Esophagus (tissue), 2 donors: ENCODE results near the gene CCDC60. TPM values are rescaled to one million over a fixed set of nuclear protein-coding genes. Genes with fewer than 3 reads are reported as not detected.

Experiments used
- H3K27ac ChIP-seq, 2 donors: one replicate each; pipeline ENCODE4 v1.5.1; 2013; ENCODE audit warnings: low read depth in 2 of 2, mild to moderate bottlenecking in 2 of 2, inconsistent platforms in 1 of 2, low read length in 1 of 2, moderate library complexity in 1 of 2
- H3K27me3 ChIP-seq, 2 donors: one replicate each; pipeline ENCODE4 v1.6.1; 2013; ENCODE audit warnings: low read length in 2 of 2, control low read depth in 1 of 2, mild to moderate bottlenecking in 1 of 2; ENCODE audit not compliant: insufficient read depth in 2 of 2, control insufficient read depth in 1 of 2
- H3K36me3 ChIP-seq, 2 donors: one replicate each; pipeline ENCODE4 v1.6.1; 2013; ENCODE audit warnings: low read length in 1 of 2; ENCODE audit not compliant: control insufficient read depth in 2 of 2, insufficient read depth in 2 of 2
- H3K4me1 ChIP-seq, 2 donors: one replicate each; pipeline ENCODE4 v1.6.1; 2013; ENCODE audit warnings: low read length in 1 of 2; ENCODE audit not compliant: control insufficient read depth in 2 of 2, insufficient read depth in 2 of 2
- H3K4me3 ChIP-seq, 2 donors: one replicate each; pipeline ENCODE4 v1.5.1; 2013; ENCODE audit warnings: low read length in 2 of 2, mild to moderate bottlenecking in 2 of 2, low read depth in 1 of 2, moderate library complexity in 1 of 2
- H3K9me3 ChIP-seq, 2 donors: one replicate each; pipeline ENCODE4 v1.6.1; 2013; ENCODE audit warnings: mild to moderate bottlenecking in 2 of 2, low read depth in 1 of 2, low read length in 1 of 2, moderate library complexity in 1 of 2; ENCODE audit not compliant: control insufficient read depth in 2 of 2, insufficient read depth in 1 of 2
- WGBS, 2 donors: extraction: QIAGEN DNeasy Blood & Tissue Kit; methylation state at CpG; one replicate each; pipeline ENCODE4 v1.1.7; 2013; 5-methylcytosine and 5-hydroxymethylcytosine counted together
- polyA plus RNA-seq, 2 donors: library from polyadenylated mRNA; stranded (reverse); fragments of 200-250 nt; gene quantifications; one replicate each; pipeline ENCODE4 v1.2.3, GENCODE V29; 2013
- donor health status: healthy with polysubstance abuse.
- donor health status: Bipolar disorder and iron deficiency.

The CCDC60 gene
- polyA plus RNA-seq, 2 donors, result 0.53 to 1.4 TPM

GRCh38 chr12:119415714-119416113 lies 81.2 kb downstream of the CCDC60 start:
- WGBS, 2 donors, result 60 to 71% methylated on average over 3 of the region's 3 CpGs
- Histone ChIP-seq H3K9me3 (no peaks in the 10 kb centered on the region), H3K27ac (no peak overlapping the region), H3K4me3 (no peak overlapping the region), H3K4me1 (no peaks in the 10 kb centered on the region), H3K27me3 (no peaks in the 10 kb centered on the region), H3K36me3 (no peaks in the 10 kb centered on the region)

DNA sequence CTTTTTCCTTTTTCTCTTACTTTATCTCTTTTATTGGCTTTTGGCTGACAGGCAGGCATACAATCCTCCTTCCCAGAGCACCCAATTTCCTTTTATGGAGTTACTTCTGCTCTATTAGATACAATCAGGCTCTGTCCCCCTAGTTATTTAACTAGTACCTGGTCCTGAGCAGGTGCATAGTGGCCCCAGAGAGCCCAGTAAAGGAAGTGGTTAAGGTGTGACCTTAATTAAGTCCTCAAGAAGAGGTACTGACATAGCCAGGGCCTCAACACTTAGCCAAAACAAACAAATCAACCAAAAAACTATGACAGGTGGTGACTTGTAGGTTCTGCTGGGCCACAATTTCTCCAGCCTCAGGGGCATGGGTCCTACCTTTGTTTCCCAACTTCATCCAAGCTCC lies 82.9 kb downstream of the CCDC60 start:
- no peak overlapping the region for H3K4me3 ChIP-seq
- H3K27ac ChIP-seq, result no peak overlapping the region
- H3K36me3 ChIP-seq, result no peaks in the 10 kb centered on the region
- no peaks in the 10 kb centered on the region for H3K27me3 ChIP-seq
- H3K9me3 ChIP-seq, result peaks cover 0 to 2% of the 10 kb centered on the region in 2 donors
- H3K4me1 ChIP-seq, result no peaks in the 10 kb centered on the region

DNA sequence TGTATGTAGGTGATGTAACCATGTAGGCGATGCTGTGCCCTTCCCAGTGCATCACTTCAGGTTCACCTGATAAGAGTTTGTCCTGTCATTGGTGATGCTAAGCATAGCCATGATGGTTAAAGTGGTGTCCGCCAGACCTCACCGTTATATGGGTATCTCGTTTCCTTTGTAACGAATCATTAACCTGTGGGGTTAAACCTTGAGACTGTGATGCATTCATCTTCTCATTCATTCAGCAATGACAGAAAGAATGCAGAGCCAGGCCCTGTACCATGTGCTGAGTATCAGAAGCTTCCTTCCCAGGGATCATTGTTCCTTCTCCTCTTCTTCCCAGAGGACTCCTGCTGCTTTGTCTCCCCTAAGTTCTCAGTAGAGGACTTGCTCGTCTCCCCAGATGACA lies 84.9 kb downstream of the CCDC60 start:
- peaks cover 0 to 3% of the 10 kb centered on the region in 2 donors for H3K9me3 ChIP-seq
- H3K4me1 ChIP-seq, result no peaks in the 10 kb centered on the region
- no peak overlapping the region for H3K27ac ChIP-seq
- H3K36me3 ChIP-seq, result no peaks in the 10 kb centered on the region
- 69 to 85% methylated on average over 6 of the region's 6 CpGs for WGBS, 2 donors
- H3K4me3 ChIP-seq, result no peak overlapping the region
- no peaks in the 10 kb centered on the region for H3K27me3 ChIP-seq

- Histone ChIP-seq H3K9me3 (peaks cover 0 to 3% of the 10 kb centered on the region in 2 donors), H3K27me3 (no peaks in the 10 kb centered on the region), H3K4me3 (no peak overlapping the region), H3K27ac (no peak overlapping the region), H3K36me3 (no peaks in the 10 kb centered on the region), H3K4me1 (no peaks in the 10 kb centered on the region)
- 20 to 22% methylated on average over 2 of the region's 2 CpGs for WGBS, 2 donors
Measured at GRCh38 chr12:119423285-119423684, 88.8 kb downstream of the CCDC60 start.

DNA sequence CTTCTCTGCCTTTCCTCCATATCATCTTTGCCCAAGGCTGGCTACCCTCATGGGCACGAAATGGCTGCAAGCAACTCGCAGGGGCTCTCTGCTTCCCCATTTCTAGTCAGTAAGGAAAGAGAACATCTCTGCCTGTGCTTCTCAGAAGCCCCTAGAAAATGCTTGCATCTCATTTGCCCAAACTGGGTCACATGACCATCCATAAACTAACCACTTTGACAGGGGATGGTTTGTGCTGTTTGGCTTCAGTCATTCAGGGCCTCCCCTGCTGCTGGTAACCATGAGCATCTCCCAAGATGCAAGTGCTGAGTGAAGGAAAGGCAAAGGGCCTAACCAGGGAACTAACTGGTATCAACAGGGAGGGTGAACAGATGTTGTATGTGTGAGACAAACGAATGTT lies 91.1 kb downstream of the CCDC60 start:
- peaks cover 0 to 3% of the 10 kb centered on the region in 2 donors for H3K9me3 ChIP-seq
- H3K36me3 ChIP-seq, result no peaks in the 10 kb centered on the region
- H3K4me1 ChIP-seq, result no peaks in the 10 kb centered on the region
- H3K27ac ChIP-seq, result no peak overlapping the region
- no peak overlapping the region for H3K4me3 ChIP-seq
- 63 to 73% methylated on average over 3 of the region's 3 CpGs for WGBS, 2 donors
- no peaks in the 10 kb centered on the region for H3K27me3 ChIP-seq

- Histone ChIP-seq H3K4me1 (no peaks in the 10 kb centered on the region), H3K9me3 (peaks cover 0 to 2% of the 10 kb centered on the region in 2 donors), H3K27me3 (no peaks in the 10 kb centered on the region), H3K36me3 (no peaks in the 10 kb centered on the region), H3K27ac (no peak overlapping the region), H3K4me3 (no peak overlapping the region)
- WGBS, 2 donors, result 91 to 92% methylated on average over 5 of the region's 5 CpGs
Measured at GRCh38 chr12:119431151-119431550, 96.6 kb downstream of the CCDC60 start.

DNA sequence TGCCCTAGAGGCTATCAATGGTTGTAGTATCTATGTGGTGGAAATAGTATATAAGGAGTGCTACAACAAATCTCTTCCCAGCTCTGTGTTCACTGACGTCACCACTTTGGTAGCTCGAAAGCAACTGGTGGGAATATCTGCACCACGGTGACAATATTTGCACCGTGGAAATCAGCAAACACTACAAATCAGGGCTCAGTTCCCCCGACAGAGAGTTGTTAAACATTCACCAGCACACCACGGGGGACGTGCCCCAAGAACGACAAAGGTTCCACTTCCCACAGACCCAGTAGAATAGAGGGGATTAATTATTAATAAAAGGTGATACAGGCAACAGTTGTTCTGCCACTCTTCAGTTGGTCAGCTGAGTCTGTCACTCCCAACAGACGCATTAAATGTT lies 98.4 kb downstream of the CCDC60 start:
- Histone ChIP-seq H3K4me1 (no peaks in the 10 kb centered on the region), H3K27me3 (no peaks in the 10 kb centered on the region), H3K4me3 (no peak overlapping the region), H3K27ac (no peak overlapping the region), H3K36me3 (no peaks in the 10 kb centered on the region), H3K9me3 (peaks cover 0 to 2% of the 10 kb centered on the region in 2 donors)
- WGBS, 2 donors, result 48 to 66% methylated on average over 9 of the region's 9 CpGs

DNA sequence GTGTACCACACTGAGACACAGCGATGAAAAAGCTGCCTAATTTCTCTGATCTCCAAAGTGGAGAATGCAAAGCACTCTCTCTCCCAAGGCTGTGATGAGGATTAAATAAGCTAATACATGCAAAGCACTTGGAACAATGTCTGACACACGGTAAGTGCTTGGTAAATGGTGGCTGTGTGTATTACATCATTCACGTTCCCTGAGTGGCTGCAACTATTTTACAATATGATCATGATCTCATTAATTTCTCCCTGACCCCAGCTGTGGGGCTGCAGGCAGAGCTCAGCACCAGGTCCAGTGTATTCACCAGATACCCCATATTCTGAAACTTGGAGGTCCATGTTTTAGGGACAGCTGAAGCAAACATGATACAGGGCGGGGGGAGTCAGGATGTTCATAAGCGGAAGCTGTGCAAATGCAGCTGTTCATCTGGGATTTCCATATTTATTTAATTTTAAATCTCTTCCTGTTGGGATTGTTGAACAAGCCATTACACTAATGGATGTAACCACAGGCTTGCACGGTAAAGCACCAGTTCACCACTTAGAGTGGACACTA lies 106.4 kb downstream of the CCDC60 start:
- Histone ChIP-seq H3K4me3 (no peak overlapping the region), H3K27ac (no peak overlapping the region), H3K27me3 (no peaks in the 10 kb centered on the region), H3K4me1 (no peaks in the 10 kb centered on the region), H3K36me3 (no peaks in the 10 kb centered on the region), H3K9me3 (no peaks in the 10 kb centered on the region)
- WGBS, 2 donors, result 72 to 76% methylated on average over 6 of the region's 6 CpGs

DNA sequence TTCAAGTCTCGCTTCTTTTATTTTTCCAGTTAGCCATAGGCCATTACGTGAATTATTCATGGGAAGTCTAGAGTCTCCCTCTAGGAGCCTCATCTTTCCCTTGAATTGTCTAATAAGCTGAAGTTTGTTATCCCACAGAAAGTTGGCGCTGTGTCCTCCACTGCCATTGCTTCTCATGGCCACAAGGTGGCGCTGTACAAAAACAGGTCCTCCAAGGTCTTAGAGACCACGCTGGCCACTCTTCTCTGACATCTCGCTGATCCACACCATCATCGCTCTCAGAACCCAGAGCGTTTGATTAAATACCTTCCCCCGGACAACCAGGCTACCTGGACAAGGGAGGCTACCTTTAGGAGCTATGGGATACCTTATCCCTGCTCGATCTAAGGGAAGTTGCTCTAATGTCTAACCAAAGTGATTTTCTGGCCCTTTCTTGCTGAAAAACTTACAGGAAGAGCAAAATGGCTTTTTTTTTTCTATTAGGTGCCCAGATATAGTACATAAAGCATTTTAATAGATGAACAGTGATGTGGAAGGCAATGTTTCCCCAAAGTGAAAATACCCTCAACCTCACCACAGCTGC lies 110.0 kb downstream of the CCDC60 start:
- 29 to 34% methylated on average over 10 of the region's 10 CpGs for WGBS, 2 donors
- Histone ChIP-seq H3K4me3 (no peak overlapping the region), H3K9me3 (no peaks in the 10 kb centered on the region), H3K4me1 (peaks cover 0 to 2% of the 10 kb centered on the region in 2 donors), H3K36me3 (no peaks in the 10 kb centered on the region), H3K27ac (no peak overlapping the region), H3K27me3 (no peaks in the 10 kb centered on the region)

- Histone ChIP-seq H3K27ac (no peak overlapping the region), H3K4me1 (peaks cover 0 to 2% of the 10 kb centered on the region in 2 donors), H3K27me3 (no peaks in the 10 kb centered on the region), H3K36me3 (no peaks in the 10 kb centered on the region), H3K4me3 (no peak overlapping the region), H3K9me3 (no peaks in the 10 kb centered on the region)
- 35 to 44% methylated on average over 3 of the region's 3 CpGs for WGBS, 2 donors
Measured at GRCh38 chr12:119446459-119446858, 111.9 kb downstream of the CCDC60 start.
